ENCODE measurements around the gene SARNP. TPM values are rescaled to one million over a fixed set of nuclear protein-coding genes. Genes with fewer than 3 reads are reported as not detected.

Gene SARNP
- total RNA-seq, 2 experiments from 2014 or later: 104 to 110 TPM

DNA sequence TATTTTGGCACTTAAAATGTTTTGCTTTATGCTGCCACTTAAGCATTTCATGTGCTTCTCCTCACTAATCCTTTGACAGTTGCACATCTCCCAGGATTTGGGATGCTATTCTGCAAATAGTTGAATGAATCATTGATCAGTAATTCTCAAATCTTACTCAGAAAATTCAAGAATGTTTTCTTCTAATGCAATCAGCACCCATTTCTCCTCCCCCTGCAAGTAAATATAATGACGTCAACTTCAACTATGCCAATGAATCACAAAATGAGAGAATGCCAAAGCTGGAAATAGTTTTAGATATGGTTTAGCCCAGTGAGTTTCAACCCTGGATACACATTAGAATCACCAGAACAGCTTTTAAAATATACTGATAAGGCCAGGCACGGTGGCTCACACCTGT lies 103.8 kb downstream of the SARNP start:
- ChIA-PET POLR2A (no interaction called here), CTCF (no interaction called here)
- intact Hi-C loops (cut with micrococcal nuclease): no loop called here
- peaks cover 6% of the 10 kb centered on the region for H3K36me3 Mint-ChIP-seq
- H3K4me1 Mint-ChIP-seq (ENCODE audit: low read depth): peaks cover 31% of the 10 kb centered on the region
- H3K4me3 Mint-ChIP-seq: no peak overlapping the region
- H3K27me3 Mint-ChIP-seq: peaks cover 6% of the 10 kb centered on the region
- no peak overlapping the region for H3K27ac Mint-ChIP-seq
- no peak for DNase-seq
- no peaks in the 10 kb centered on the region for H3K9me3 Mint-ChIP-seq

DNA sequence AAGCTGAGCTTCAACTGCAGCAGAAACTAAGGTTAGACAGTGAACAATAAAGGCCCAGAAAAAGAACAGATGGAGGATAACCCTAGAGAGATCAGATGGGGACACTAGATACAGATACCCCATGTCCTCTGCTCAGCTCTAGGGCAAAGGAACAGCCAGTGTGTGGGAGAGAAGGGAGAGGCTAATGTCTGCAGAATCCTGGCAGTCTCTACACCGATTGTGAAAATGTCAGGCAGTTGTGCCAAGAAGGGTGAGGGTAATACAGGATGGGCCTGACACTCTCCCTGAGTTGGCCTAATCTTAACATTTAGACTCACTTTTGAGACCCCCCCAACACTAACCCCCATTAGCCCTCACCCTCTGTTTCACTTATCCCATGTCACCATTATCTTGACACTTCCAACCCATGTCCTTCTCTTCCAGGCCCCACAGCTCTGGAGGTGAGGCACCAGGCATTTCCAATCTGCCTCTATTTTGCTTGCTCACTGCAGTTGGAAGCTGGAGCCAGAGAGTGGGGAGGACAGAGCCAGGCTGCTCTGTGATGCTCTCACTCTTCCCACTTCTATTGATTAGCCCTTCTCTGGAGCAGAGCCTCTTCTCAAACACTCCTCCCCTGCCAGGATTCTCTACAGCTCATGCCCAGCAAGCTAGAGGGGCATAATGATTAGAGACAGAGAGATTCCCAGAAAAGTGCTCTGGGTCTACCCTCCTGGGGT lies 104.7 kb downstream of the SARNP start:
- intact Hi-C loops (cut with micrococcal nuclease): no loop called here
- peaks cover 3% of the 10 kb centered on the region for H3K36me3 Mint-ChIP-seq
- no peaks in the 10 kb centered on the region for H3K9me3 Mint-ChIP-seq
- DNase-seq: no peak
- no peak overlapping the region for H3K4me3 Mint-ChIP-seq
- H3K4me1 Mint-ChIP-seq (ENCODE audit: low read depth): peaks cover 29% of the 10 kb centered on the region
- ChIA-PET CTCF (no interaction called here), POLR2A (no interaction called here)
- H3K27ac Mint-ChIP-seq: no peak overlapping the region
- H3K27me3 Mint-ChIP-seq: peaks cover 11% of the 10 kb centered on the region

DNA sequence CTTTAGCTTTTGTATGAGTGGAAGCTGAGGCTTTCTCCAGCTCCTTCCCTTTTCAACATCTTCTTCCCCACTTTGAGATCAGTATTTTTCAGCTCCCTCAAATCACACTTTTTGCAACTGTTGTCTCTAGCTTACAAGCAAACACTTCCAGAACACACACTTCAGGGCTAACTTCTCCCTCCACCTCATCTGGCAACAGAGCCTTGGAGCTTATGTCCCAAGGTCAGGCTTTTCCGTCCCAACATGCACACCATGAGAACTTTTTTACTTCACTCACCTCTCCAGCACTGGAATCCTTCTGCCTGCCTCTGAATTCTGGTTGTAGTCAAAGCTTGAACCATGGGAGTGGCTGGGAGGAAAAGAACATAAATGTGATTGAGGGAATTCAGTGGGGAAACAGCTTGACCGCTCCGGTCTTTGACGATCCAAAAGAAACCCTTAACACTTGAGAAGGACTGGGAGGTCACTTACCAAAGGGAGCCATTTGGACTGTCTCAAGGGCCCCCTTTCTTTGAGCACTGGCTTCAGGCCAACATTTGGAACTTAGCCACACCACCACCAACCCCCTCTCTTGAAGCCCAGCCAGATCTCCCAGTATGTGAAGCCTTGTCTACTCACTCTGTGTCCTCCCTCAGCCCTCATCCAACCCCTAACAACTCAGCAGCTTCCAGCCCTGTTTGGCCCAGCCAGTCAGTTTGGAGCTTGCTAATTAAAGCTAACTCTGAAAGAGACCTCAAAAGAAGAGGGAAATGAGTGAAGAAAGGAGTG lies 105.6 kb downstream of the SARNP start:
- Mint-ChIP-seq H3K36me3 (peaks cover 3% of the 10 kb centered on the region), H3K27me3 (peaks cover 15% of the 10 kb centered on the region), H3K4me3 (no peak overlapping the region), H3K9me3 (no peaks in the 10 kb centered on the region), H3K27ac (no peak overlapping the region), H3K4me1 (ENCODE audit: low read depth) (peaks cover 26% of the 10 kb centered on the region)
- DNase-seq: no peak
- CTCF ChIA-PET: interaction anchor here (0.7 to 1.0 kb wide), 3 partner anchors 8 to 26 kb away, joined by 3 to 5 read pairs (median 3); partner anchors contain the start of gene RDH5
- intact Hi-C loops (cut with micrococcal nuclease): no loop called here
- POLR2A ChIA-PET: no interaction called here

DNA sequence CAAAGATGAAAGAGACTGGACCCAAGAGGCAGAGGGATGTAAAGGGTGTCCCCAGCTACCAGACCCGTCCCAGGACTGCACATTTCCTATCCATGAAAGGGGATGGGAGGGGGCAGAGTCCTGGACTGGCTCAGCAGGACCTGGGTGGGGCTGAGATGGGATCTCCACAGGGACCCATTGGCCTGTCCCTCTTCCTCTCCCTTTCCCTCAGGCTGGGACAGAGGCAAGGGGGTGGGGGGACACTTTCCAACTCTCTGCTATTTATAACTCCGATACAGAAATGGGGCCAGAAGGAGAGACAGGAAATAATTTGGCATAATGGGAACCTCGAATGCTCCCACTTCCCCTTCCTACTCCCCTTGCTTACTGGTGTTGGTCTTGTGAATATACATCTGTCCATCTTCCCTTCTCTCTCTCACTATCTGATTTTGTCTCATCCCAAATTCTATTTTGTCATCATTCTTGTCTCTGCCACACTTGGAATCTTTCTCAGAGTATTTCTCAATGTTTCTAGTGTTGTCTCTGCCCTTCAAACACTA lies 108.8 kb downstream of the SARNP start:
- Mint-ChIP-seq H3K27ac (no peak overlapping the region), H3K4me3 (peak overlapping the region; percentile 74), H3K27me3 (peaks cover 20% of the 10 kb centered on the region), H3K9me3 (no peaks in the 10 kb centered on the region), H3K36me3 (no peaks in the 10 kb centered on the region), H3K4me1 (ENCODE audit: low read depth) (peaks cover 17% of the 10 kb centered on the region)
- intact Hi-C loops (cut with micrococcal nuclease): no loop called here
- ChIA-PET POLR2A (no interaction called here), CTCF (no interaction called here)
- DNase-seq: no peak

DNA sequence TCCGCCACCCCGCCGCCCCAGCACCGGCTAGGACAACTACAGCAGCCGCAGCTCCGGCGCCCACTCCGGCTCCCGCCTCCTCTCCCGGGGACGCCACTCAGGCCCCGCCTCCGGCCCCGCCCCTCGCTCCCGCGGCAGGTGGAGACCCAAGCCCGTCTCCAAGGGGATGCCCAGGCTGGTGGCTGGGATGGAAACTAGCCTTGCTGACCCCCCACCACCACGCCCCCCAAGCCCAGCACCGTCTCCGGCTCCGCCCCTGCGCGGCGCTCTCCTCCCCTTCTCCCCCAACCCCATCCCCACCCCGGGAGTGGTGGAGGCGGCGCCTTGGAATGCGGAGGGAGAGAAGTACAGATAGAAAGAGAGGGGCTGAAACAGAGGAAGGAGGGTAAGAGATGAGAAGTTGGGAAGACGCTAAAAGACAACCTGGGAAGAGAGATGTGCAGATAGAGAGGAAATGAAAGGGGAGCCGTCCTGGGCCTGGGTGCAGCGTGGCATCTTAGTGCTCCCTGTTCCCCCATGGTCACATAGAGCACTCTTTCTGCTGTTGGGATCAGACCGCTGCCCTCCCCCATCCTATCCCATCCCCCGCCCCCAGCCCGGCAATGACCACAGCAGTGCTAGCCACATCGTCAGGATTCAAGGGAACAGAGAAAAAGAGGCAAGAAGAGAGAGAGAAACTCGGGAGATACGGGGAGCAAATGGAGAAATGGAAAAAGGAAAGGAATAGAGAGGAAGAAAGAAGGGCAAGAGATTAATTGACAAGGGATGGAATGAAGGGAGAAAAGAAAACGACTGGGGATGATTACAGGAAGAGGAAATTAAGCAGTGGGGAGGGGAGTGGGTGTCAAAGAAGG lies 109.5 kb downstream of the SARNP start, which contains the start of gene ITGA7:
Gene ITGA7 (minus strand): TSS at position 64 of the 854 bp plus-strand sequence. CDS start 222 bp downstream, outside the sequence.
- H3K4me1 Mint-ChIP-seq (ENCODE audit: low read depth): peaks cover 17% of the 10 kb centered on the region
- peak within 1 kb of the TSS; percentile 74 for H3K4me3 Mint-ChIP-seq
- peaks cover 20% of the 10 kb centered on the region for H3K27me3 Mint-ChIP-seq
- DNase-seq: peak; percentile 72
- intact Hi-C loops (cut with micrococcal nuclease): no loop called here
- no peak within 1 kb of the TSS for H3K27ac Mint-ChIP-seq
- no peaks in the 10 kb centered on the region for H3K36me3 Mint-ChIP-seq
- ChIA-PET CTCF (interaction anchor here (2.9 kb wide), 1 partner anchor 10 kb away, joined by 11 read pairs; no protein-coding TSS in a partner anchor), POLR2A (no interaction called here)
- H3K9me3 Mint-ChIP-seq: no peaks in the 10 kb centered on the region

Other genes starting within 250 kb of the SARNP start
- not detected for gene OR2AP1, start 245.3 kb downstream of the SARNP start, total RNA-seq
- not detected for gene OR10P1, start 180.8 kb downstream of the SARNP start, total RNA-seq
- gene ITGA7, start 109.8 kb downstream of the SARNP start, total RNA-seq: 1 to 10 TPM; 4.1 to 4.5 TPM
- gene BLOC1S1, start 101.7 kb downstream of the SARNP start, total RNA-seq: 100 to 1,000 TPM; 153 to 162 TPM
- gene RDH5, start 97.3 kb downstream of the SARNP start, total RNA-seq: 1 to 10 TPM; 5.1 to 7.0 TPM
- 100 to 1,000 TPM; 204 to 210 TPM for gene CD63, start 88.7 kb downstream of the SARNP start, total RNA-seq
- 1 to 10 TPM; 7.7 to 8.7 TPM for gene GDF11, start 74.6 kb downstream of the SARNP start, total RNA-seq
- gene ORMDL2, start 317 bp upstream of the SARNP start, total RNA-seq: 10 to 100 TPM; 37.9 to 41.2 TPM
- 10 to 100 TPM; 34.9 to 35.1 TPM for gene DNAJC14, start 11.9 kb upstream of the SARNP start, total RNA-seq
- gene MMP19, start 25.2 kb upstream of the SARNP start, total RNA-seq: under 1 TPM in 1 of 2 experiments, not detected in 1; 0.31 TPM
- gene PYM1, start 110.2 kb upstream of the SARNP start, total RNA-seq: 10 to 100 TPM; 31.6 to 33.0 TPM
- gene DGKA, start 113.4 kb upstream of the SARNP start, total RNA-seq: 100 to 1,000 TPM; 348 to 383 TPM
- gene PMEL, start 148.3 kb upstream of the SARNP start, total RNA-seq: 1 to 10 TPM in 1 of 2 experiments, under 1 TPM in 1; 0.94 to 1.5 TPM
- gene CDK2, start 149.1 kb upstream of the SARNP start, total RNA-seq: 100 to 1,000 TPM; 121 to 127 TPM
- gene RAB5B, start 156.4 kb upstream of the SARNP start, total RNA-seq: 10 to 100 TPM; 44.8 to 46.4 TPM
- gene SUOX, start 179.6 kb upstream of the SARNP start, total RNA-seq: 1 to 10 TPM; 2.4 to 2.7 TPM
- 10 to 100 TPM; 14.4 to 15.1 TPM for gene IKZF4, start 203.3 kb upstream of the SARNP start, total RNA-seq
- gene RPS26, start 224.2 kb upstream of the SARNP start, total RNA-seq: 10 to 100 TPM; 28.1 to 40.7 TPM

All from activated CD4-positive, alpha-beta memory T cell treated with anti-CD3 and anti-CD28 coated beads for 36 hours (primary cell).